GM18868 (cell line): ENCODE data around the gene NUDT1.

Experiments
- ATAC-seq: cut with Tn5 transposase; IDR thresholded peaks from one replicate; pipeline ENCODE4 v1.9.1; 2021; ENCODE audit warnings: mild to moderate bottlenecking, moderate library complexity; ENCODE audit not compliant: unreplicated experiment

Gene NUDT1

GRCh38 chr7:2241580-2242540 lies at the start of gene NUDT1, which contains the start of gene MRM2:
Gene NUDT1, plus strand, starts transcription at chr7:2242226. Its CDS starts 2,349 bp downstream, at chr7:2244575.
Gene MRM2, minus strand, starts transcription at chr7:2242205. Its CDS starts 36 bp downstream, at chr7:2242169.
- peak; percentile 65 for ATAC-seq

GRCh38 chr7:2192831-2193534 lies 49.0 kb upstream of the NUDT1 start:
- ATAC-seq: no peak

DNA sequence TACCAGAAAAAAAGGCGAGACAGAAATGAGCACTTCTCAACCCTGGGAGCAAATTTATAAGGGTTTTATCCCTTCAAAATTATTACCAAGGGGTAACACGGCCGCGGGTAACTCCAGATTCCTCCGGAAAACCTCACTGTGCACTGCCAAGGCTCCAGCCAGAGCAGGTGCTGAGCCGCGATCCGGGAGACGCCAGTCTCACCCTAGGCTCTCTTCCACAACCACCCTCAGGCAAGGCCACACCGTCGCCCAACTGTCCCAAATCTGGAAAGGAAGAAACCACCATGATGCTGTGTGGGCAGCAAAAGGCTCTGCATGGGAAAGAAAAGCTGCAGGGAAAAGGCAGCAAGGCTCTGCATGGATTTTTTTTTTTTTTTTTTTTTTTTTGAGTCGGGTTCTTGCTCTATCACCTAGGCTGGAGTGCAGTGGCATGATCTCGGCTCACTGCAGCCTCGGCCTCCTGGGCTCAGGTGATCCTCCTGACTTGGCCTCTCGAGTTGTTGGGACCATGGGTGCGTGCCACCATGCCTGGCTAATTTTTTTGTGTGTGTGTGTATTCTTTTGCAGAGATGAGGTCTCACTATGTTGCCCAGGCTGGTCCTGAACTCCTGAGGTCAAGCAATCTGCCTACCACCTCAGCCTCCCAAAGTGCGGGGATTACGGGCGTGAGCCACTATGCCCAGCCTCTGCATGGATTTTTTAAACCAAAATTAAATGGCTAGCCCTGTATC lies 48.3 kb upstream of the NUDT1 start:
- ATAC-seq: no peak

DNA sequence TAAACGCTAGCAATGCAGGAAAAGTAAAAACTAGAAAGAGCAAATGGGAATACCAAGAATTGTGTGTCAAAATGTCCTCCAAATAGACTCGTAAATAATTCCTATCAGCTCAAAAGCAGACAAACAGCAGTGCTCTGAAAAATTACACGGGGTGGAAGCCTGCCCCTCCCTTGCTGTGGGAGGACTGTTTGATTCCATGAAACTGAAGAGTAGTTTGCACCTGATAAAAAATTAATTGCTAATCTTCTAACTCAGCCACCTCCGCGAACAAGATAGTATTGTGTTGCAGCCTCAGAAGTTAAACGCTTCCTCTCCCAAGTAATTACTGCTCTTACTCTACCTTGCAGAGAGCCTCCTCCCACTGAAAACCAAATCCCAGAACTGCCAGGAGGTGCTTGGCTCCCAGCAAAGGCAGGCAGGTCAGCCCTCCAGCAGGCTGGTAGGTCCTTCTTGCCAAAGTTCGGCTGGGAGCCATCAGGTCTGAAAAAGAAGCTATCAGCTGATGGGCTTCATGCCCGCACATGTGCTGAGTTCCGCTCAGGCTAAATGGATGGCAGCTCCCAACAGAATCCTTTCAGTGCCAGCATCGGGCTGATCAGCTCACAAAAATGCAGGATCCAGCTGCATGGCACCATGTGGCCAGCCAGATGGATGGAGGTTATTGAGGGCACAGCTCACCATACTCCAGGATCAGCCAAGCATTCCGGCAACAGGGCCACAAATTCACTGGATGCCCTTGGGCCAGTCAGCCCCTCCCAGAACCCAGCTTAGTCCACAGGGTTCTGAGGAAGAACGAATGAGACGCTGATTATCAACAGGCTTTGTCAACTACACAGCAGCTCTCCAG lies 46.4 kb upstream of the NUDT1 start:
- no peak for ATAC-seq

- ATAC-seq: no peak
Measured at GRCh38 chr7:2196381-2197378, 45.3 kb upstream of the NUDT1 start.

GRCh38 chr7:2197436-2198155 lies 44.4 kb upstream of the NUDT1 start:
- ATAC-seq: no peak

GRCh38 chr7:2198206-2198605 lies 43.8 kb upstream of the NUDT1 start:
- ATAC-seq: no peak

GRCh38 chr7:2198760-2199159 lies 43.3 kb upstream of the NUDT1 start:
- no peak for ATAC-seq

DNA sequence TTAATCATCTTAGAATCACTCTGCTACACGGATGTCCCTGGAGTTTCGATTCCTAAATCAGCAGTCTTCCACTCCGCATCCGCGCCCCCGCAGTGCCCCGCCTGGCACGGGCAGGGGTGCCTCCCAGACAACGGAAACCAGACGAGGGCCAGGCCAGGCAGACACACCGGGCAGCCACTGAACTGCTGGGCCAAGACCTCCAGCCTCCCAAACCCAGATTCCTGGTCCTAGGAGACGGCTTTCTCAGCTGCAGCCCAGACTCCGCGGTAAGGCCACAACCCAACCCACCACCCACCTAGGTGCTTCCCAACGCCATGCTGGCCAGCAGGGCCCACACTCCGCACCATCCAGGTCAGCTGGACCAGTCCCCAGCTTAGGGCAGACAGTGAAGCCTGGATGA lies 42.5 kb upstream of the NUDT1 start:
- no peak for ATAC-seq

DNA sequence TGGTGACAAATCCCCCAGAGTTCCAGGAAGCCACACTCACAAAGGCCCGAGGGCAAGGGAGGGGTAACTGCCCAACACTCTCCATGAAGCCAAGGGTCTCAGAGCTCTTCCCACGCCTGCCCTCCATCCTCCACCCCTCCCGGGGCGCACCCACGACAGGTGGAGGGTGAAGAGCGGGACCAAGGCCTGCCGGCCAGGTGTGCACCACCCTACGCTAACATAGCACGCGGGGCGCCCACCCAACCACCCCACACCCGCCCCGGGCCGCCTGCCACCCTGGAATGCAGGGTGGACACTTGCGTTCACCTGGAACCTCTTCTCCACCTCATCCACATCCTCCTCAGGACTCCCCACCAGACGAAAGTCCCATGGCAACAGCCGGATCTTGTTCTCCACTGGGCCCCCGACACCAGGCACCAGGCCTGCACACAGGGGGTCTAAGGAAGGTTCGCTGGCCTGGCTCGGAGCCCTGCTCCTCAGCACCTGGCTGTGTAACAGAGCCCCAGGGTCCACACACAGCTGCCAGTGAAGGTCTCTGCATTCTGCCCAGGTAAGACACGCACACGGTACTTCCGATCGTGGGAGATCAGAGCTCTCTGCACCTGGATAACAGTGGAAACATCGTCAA lies 42.0 kb upstream of the NUDT1 start:
- ATAC-seq: no peak

DNA sequence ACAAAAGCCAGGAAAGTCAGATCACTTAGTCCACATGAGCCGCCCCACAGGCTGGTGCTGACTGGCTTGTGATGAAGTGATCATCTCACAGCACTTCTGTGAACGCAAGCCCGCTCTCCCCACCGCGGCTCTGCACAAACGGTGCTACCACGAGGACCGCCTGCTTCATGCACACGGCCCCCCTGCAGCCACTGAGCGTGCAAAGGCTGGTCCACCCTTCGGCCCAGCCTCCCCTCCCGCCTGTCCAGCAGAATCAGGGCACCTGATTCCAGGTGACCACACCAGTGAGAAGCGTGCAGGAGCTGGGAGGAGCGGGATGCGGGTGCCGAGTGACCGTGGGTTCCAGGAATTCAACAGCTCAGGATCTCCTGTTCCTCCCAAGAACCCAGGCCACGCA lies 41.4 kb upstream of the NUDT1 start:
- ATAC-seq: no peak

DNA sequence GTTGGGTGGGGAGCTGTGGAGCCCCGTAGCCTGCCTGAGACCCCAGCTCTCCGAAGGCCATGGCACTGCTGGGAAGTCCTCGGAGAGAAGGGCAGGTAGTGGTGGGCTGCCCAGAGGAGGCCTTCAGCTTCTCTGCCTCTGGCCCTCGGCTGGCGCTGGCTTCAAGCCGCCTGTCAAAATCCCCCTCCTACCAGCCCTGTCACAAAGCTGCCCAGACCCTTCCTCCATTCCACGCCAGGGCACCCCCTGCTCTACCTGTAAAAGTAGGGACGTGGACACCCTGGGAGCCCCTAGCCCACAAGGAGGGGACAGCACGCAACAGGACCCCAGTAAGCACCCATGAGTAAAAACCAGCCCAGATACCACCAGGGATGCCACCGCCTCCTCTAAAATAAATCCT lies 40.9 kb upstream of the NUDT1 start:
- ATAC-seq: no peak

DNA sequence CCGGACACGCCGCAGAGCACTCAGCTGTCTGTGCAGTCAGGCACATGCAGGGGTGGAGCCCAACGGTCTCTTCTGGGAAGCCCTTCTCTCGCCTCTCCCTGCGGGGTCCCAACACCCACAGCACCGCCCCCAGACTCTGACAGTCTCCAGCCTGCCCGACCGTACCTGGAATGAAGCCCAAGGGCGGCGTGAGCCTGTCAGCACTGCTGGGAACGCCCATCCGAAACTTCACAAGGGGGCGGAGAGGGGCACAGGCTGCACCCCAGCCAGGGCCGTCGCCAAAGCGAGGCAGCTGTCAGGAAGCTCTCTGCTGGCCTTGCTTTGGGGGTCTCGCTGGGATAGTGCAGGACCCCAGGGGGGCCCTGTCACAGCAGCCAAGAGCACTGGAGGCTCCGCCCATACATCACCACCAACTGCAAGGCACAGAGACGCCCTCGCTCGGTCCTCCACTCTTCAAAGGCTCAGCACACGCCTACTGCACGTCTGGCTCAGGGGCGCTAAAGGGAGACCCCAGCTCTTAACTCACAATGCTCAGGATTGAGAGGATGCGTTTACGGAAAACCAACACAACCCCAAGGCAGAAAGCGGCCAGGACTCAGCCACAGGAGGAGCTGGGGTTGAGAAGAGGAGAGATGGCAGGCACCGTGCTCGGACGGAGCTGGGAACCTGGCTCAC lies 40.2 kb upstream of the NUDT1 start:
- ATAC-seq: no peak

DNA sequence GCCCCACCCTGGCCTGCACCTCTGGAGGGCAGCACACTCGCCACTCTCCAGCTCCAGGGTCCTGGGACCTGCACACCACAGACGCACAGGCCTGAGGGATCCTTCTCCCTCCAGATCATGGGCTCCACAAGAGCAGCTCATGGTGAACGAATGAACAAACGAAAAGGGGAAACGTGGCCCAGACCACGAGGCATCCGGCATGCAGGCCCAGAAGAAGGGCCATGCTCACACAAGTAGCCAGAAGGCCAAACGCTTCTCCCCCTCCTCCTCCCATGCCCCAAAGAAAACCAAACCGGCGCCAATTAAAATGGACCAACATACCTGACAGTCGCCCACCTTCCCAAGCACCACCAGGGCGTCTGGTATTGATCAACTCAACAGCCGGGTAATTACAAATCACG lies 39.7 kb upstream of the NUDT1 start:
- ATAC-seq: no peak

GRCh38 chr7:2202901-2203765 lies 38.9 kb upstream of the NUDT1 start:
- ATAC-seq: no peak

DNA sequence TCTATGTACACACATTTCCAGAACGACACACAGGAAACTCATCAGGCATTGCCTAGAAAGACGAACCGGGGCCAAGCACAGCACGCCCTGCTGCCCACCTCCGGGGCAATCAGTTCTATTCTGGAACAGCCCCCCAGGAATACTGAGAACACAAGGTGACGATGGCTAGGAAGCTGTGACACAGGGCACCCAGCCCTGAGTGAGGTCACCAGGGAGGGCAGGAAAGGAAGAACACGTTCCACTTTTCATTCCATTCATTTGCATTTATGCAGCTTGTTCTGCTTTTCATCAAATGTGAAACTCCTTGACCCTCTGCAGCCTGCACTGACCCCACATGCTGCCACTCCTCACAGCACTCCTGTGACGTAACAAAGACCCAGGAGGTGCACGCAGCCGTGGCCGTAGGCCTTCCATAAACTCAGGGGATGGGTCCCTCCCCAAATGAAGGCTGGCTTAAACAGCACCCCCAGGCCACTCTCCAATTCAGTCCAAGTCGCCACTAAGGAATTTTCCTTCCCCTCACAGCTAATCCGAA lies 38.2 kb upstream of the NUDT1 start:
- no peak for ATAC-seq
